ENCODE measurements around the gene PHLDA2.
A peak's percentile ranks its signal among the peaks of the same experiment; 100 is the strongest.
"Not testable (repeated sequence)": the region's sequence is repeated elsewhere in the genome, so short reads cannot be mapped to it uniquely, and the experiment has no call there.

Gene PHLDA2

GRCh38 chr11:2914455-2915195 is 14.6 kb downstream of the PHLDA2 start:
- DNase-seq: no peak

GRCh38 chr11:2913776-2914175 is 15.4 kb downstream of the PHLDA2 start:
- DNase-seq: no peak

GRCh38 chr11:2913019-2913431 is 16.2 kb downstream of the PHLDA2 start:
- DNase-seq: no peak

- peak in 1 of 2 experiments; percentile 41 for DNase-seq
These were observed 16.7 kb downstream of the PHLDA2 start for GRCh38 chr11:2912498-2912897.

GRCh38 chr11:2911785-2912391 is 17.3 kb downstream of the PHLDA2 start:
- no peak for DNase-seq

- no peak for DNase-seq
These were observed 18.0 kb downstream of the PHLDA2 start for GRCh38 chr11:2911088-2911784.

DNA sequence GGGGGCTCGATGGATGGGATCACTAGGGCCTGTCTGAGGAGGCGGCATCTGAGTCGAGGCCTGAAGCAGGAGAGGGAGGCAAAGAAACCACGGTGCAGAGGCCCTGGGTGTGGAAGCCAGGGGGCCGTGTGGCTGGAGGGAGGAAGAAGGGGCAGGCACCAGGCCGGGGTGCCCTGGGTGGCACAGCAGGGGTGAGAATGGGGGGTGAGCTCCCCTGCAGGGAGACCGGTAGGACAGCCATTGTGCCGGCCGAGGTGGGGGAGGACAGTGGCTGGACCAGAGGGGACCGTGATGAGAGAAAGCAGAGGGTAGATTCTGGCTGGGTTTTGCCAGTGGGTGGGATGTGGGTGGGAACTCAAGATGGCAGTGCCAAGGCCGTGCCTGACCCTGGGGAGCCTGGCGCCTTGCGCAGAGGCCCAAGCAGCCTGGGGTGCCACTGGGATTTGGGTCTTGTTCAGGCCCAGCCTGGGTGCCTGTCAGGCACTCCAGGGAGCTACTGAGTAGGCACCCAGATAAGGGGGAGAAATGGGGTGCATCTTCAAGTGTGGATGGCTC is 18.7 kb downstream of the PHLDA2 start:
- DNase-seq: no peak

GRCh38 chr11:2909133-2909902 is 19.9 kb downstream of the PHLDA2 start:
- no peak for DNase-seq

- no peak for DNase-seq
These were observed 21.1 kb downstream of the PHLDA2 start for GRCh38 chr11:2908130-2908529.

GRCh38 chr11:2905299-2905698 is 23.9 kb downstream of the PHLDA2 start:
- not testable (repeated sequence) for DNase-seq

DNA sequence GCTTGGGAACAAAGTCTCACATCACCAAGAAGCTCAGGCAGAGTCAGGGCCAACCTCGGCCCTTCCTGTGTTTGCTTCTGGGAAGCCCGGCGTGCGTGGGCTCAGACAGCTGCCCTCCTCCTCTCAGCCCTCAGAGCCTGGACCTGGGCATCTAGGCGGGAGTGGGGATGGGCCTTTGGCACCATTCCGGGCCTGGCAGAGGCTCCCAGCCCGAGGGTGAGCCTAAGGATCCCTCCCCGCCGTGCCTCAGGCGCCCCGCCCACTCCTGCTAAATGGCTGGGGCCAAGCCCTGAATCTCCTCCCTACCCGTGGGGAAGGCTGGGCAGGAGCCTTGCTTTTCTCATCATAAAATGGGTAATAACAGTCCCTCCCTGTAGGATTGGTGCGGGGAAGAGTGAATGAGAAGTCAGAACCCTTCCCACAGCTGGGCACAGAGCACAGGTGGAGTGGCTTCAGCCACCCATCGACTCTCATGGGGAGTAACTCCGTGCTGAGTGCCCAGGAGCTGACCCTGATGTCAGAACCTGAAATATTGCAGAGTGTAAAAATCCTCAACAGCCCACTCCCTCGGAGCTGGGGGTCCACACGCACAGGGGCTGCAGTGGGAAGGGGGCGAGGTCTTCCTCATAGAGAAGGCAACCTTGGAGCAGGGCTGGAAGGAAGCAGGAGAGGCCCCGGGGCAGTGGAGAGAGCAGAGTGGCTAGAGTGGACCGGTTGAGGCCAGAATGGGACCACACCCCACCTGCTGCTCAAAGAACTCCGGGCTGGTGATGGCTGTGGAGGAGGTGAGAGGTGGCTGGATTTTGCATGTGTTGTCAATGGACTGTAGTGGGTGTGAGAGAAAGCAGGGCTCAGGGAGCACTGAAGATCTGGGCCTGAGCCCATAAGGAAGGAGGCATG is 24.8 kb downstream of the PHLDA2 start:
- DNase-seq: no peak

DNA sequence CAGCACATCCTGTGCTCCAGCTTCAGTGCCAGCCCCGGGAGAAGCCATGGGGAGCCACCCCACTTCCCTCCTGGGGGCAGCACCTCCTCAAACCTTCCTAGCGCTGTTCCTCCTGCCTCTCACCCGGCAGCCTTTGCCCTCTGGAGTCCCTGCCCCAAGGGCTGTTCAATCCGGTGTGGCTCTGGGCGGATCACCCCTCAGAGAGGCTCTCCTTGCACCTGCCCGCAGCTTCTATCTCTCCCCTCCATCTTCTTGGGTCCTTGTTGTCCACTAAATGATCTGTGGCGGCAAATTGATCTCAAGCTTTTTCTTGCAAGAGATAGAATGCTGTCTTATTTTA is 25.6 kb downstream of the PHLDA2 start:
- no peak for DNase-seq

GRCh38 chr11:2902784-2903671 is 26.2 kb downstream of the PHLDA2 start:
- no peak for DNase-seq

DNA sequence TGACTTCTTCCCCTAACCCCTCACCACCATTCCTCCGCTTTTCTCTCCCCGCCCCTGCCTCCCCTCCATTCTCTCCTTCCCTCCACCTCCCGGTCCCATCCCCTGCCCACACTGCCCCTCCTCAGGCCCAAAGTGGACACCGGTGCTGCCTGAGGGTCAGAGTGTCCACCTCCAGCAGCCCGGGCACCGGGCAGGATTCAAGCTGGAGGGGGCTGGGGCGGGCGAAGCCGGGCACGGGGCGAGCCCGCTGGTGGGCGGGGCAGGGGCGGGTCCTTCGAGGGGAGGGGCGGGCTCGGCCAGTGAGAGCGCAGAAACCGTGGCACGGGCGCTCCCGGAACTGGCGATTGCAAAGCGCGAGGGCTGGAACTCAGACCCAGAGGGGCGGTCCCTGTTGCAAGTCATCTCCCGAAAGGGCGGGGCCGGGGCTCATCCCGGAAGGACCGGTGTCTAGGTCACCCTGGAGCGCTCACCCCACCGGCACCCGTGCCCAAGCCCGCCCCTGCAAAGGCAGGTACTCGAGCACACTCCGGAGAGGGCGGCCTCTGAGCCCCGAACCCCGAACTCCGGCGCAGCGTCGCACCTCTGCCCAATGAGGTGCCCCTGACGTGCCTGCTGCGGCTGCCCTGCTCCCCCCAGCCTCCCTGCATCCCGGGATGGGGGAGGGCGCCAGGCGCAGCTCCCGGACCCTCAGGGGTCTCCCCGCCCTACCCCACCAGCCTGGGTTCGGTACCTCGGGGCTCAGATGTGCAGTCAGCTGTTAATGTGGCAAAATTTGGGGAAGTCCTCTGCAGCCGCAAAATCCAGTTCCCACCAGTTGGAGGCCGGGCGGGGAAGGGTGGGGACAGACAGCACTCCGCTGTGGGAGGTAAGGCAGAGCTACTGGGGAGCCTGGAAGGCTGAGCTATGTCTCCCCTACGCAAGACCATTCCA is 27.1 kb downstream of the PHLDA2 start:
- DNase-seq: peak; percentile 76 to 86

DNA sequence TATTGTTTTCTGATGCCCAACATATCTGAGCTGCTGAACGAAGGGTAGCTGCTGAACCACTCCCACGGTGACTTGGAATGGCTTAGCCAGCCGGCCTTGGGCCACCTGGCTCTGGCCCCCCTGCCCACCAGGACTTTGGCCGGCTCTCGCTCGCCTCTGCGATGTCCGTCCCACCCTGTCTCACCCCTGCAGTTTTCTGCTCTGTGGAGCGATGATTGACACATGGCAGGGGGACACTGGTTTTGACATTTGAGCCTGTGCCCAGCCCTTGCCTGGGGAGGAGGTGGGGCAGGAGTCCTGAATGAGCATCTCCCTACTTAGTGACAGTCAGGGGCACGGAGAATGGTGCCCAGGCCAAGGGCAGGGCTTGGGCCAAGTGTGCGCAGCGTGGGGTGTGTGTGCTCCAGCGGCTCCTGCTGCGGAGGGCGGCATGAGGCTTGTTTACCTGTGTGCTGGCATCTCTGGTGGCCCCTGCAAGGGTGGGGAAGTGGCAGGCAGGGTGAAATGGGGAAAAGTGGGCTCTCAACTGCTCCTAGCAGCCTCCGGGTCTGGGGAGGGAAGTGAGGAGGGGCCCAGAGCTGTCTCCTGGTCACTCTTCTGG is 27.9 kb downstream of the PHLDA2 start:
- no peak for DNase-seq

DNA sequence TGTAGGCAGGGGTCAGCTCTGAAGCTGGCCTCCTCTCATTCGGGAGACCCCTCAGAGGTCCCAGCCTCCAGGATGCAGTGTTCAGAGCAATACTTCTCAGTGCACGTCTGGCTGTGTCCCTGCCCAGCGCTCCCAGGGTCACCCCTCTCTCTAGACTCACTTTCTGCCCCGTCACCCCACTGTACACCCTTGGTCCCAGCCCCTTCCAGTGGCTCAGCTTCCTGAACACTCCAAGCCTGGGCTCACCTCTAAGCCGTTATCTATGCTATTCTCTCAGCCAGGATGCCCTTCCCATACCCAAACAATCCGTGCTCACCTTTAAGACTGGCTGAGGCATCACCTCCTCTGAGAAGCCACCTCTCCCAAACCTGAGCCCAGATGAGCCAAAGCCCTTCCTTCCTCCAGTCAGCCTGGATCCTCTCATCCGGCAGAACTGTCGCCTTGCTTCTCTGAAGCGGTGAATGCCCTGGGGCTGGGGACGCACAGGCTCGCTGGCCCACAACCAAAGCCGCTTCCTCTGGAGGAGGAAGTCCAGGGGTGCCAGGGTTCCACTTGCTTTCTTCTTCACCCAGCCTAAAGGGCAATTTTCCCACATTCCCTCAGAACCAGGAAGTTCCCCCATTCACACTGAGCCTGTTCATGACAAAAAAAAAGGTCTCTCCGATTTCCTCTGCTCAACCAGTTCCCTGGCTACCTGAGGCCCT is 30.0 kb downstream of the PHLDA2 start:
- DNase-seq: no peak

GRCh38 chr11:2898366-2899079 is 30.7 kb downstream of the PHLDA2 start:
- DNase-seq: peak; percentile 61 to 83

- DNase-seq: no peak
These were observed 32.2 kb downstream of the PHLDA2 start for GRCh38 chr11:2897048-2897447.

Data from SW 1271 (cell line).